Measurements from ENCODE around the gene IGLL5. TPM values are rescaled to one million over a fixed set of nuclear protein-coding genes. Genes with fewer than 3 reads are reported as not detected.

The IGLL5 gene
- total RNA-seq, 3 donors from 2014 or later (not counting 1 experiment from before 2014, with no cell fraction given): 0.38 to 124 (median 0.93) TPM

GRCh38 chr22:22884888-22885840 is 2.5 kb upstream of the IGLL5 start:
- no peak overlapping the region for H3K4me3 ChIP-seq (ENCODE audit: low read length)
- 39% methylated on average over 9 of the region's 9 CpGs for WGBS (ENCODE audit: insufficient coverage)
- H3K27ac Mint-ChIP-seq: no peak overlapping the region
- no peaks in the 10 kb centered on the region for H3K36me3 ChIP-seq (ENCODE audit: control insufficient read depth, insufficient read depth, low read length)
- ATAC-seq (peak; percentile 22 to 47 (median 31)), DNase-seq (no peak)
- no peaks in the 10 kb centered on the region for H3K9me3 ChIP-seq (ENCODE audit: control insufficient read depth, insufficient read depth, low read length)
- H3K4me3 Mint-ChIP-seq: no peak overlapping the region
- no peaks in the 10 kb centered on the region for H3K9me3 Mint-ChIP-seq
- H3K4me1 Mint-ChIP-seq: peaks cover 11 to 21% of the 10 kb centered on the region in 2 donors
- no peak overlapping the region for H3K27ac ChIP-seq (ENCODE audit: low read length)
- intact Hi-C loops (cut with micrococcal nuclease): loop anchor here (1.0 to 5.0 kb wide), 6 partner anchors 38 to 290 kb away; no protein-coding TSS in a partner anchor
- peaks cover 37% of the 10 kb centered on the region for H3K4me1 ChIP-seq (ENCODE audit: control insufficient read depth, insufficient read depth, low read length)
- peaks cover 4% of the 10 kb centered on the region for H3K27me3 ChIP-seq (ENCODE audit: control insufficient read depth, insufficient read depth, low read length)
- H3K36me3 Mint-ChIP-seq: no peaks in the 10 kb centered on the region
- no peak for TF ChIP-seq CTCF (IDR thresholded peaks at IDR 0.05)
- H3K27me3 Mint-ChIP-seq (ENCODE audit: low read depth in 2 of 2): no peaks in the 10 kb centered on the region

GRCh38 chr22:22886546-22886945 is 1.1 kb upstream of the IGLL5 start:
- no peak for TF ChIP-seq CTCF (IDR thresholded peaks at IDR 0.05)
- Mint-ChIP-seq H3K27ac (no peak overlapping the region), H3K9me3 (no peaks in the 10 kb centered on the region), H3K4me3 (no peak overlapping the region), H3K36me3 (no peaks in the 10 kb centered on the region), H3K4me1 (peaks cover 11 to 16% of the 10 kb centered on the region in 2 donors), H3K27me3 (ENCODE audit: low read depth in 2 of 2) (peaks cover 4 to 10% of the 10 kb centered on the region in 2 donors)
- H3K36me3 ChIP-seq (ENCODE audit: control insufficient read depth, insufficient read depth, low read length): no peaks in the 10 kb centered on the region
- 97% methylated on average over 4 of the region's 4 CpGs for WGBS (ENCODE audit: insufficient coverage)
- peaks cover 30% of the 10 kb centered on the region for H3K4me1 ChIP-seq (ENCODE audit: control insufficient read depth, insufficient read depth, low read length)
- ATAC-seq (no peak), DNase-seq (no peak)
- no peaks in the 10 kb centered on the region for H3K9me3 ChIP-seq (ENCODE audit: control insufficient read depth, insufficient read depth, low read length)
- peaks cover 4% of the 10 kb centered on the region for H3K27me3 ChIP-seq (ENCODE audit: control insufficient read depth, insufficient read depth, low read length)
- intact Hi-C loops (cut with micrococcal nuclease): no loop called here
- no peak overlapping the region for H3K27ac ChIP-seq (ENCODE audit: low read length)
- H3K4me3 ChIP-seq (ENCODE audit: low read length): no peak overlapping the region

- peaks cover 5 to 7% of the 10 kb centered on the region in 2 donors for H3K4me1 Mint-ChIP-seq
- H3K36me3 Mint-ChIP-seq: no peaks in the 10 kb centered on the region
- Histone ChIP-seq H3K27ac (ENCODE audit: low read length) (no peak overlapping the region), H3K4me1 (ENCODE audit: control insufficient read depth, insufficient read depth, low read length) (peaks cover 16% of the 10 kb centered on the region), H3K4me3 (ENCODE audit: low read length) (peak overlapping the region; percentile 32), H3K36me3 (ENCODE audit: control insufficient read depth, insufficient read depth, low read length) (no peaks in the 10 kb centered on the region), H3K9me3 (ENCODE audit: control insufficient read depth, insufficient read depth, low read length) (no peaks in the 10 kb centered on the region), H3K27me3 (ENCODE audit: control insufficient read depth, insufficient read depth, low read length) (peaks cover 4% of the 10 kb centered on the region)
- no peak overlapping the region for H3K27ac Mint-ChIP-seq
- ATAC-seq (no peak), DNase-seq (no peak)
- H3K27me3 Mint-ChIP-seq (ENCODE audit: low read depth in 2 of 2): peaks cover 12 to 14% of the 10 kb centered on the region in 2 donors
- 70% methylated on average over 13 of the region's 13 CpGs for WGBS (ENCODE audit: insufficient coverage)
- TF ChIP-seq CTCF (IDR thresholded peaks at IDR 0.05): no peak
- no peaks in the 10 kb centered on the region for H3K9me3 Mint-ChIP-seq
- no peak overlapping the region for H3K4me3 Mint-ChIP-seq
- intact Hi-C loops (cut with micrococcal nuclease): no loop called here
Observed at GRCh38 chr22:22888571-22889353, 1.1 kb downstream of the IGLL5 start.

Data from natural killer cell (primary cell).